Ovary (tissue), 9 donors: ENCODE results near the gene GRIK5. TPM values are rescaled to one million over a fixed set of nuclear protein-coding genes. Genes with fewer than 3 reads are reported as not detected.
"Not testable (repeated sequence)": the region's sequence is repeated elsewhere in the genome, so short reads cannot be mapped to it uniquely, and the experiment has no call there.

Experiments
- DNase-seq, 5 donors: peaks; one replicate each; pipeline ENCODE4 v3.0.0-alpha.2; 2019 to 2020
- H3K27ac ChIP-seq, 2 donors: fragments of 200-600 bp; one replicate each; pipeline versions ENCODE4 v1.5.1 to v1.8.0; 2019 to 2022
- H3K27me3 ChIP-seq: fragments of 200-600 bp; one replicate; pipeline ENCODE4 v1.8.0; 2022
- H3K36me3 ChIP-seq: fragments of 200-600 bp; sonication (generic); one replicate; pipeline ENCODE4 v1.5.1; 2019
- H3K4me1 ChIP-seq: one replicate; pipeline ENCODE4 v1.8.1; 2013; ENCODE audit warnings: mild to moderate bottlenecking, moderate library complexity; ENCODE audit not compliant: insufficient read depth
- H3K4me3 ChIP-seq: fragments of 200-600 bp; sonication (generic); one replicate; pipeline ENCODE4 v1.5.1; 2017
- H3K9me3 ChIP-seq, 2 donors: fragments of 200-600 bp in 1 of 2; sonication (generic) in 1 of 2; one replicate each; pipeline versions ENCODE4 v1.5.1 to v1.8.1; 2013 to 2019; ENCODE audit warnings: mild to moderate bottlenecking in 1 of 2, moderate library complexity in 1 of 2
- EP300 ChIP-seq: sonication (generic); formaldehyde crosslinking; IDR thresholded peaks from one replicate; pipeline ENCODE4 v1.6.1; 2017; ENCODE audit warnings: antibody characterized with exemption
- POLR2A ChIP-seq: fragments of 450-650 bp; IDR thresholded peaks from one replicate; pipeline ENCODE4 v1.6.1; 2017; ENCODE audit warnings: antibody characterized with exemption, mild to moderate bottlenecking, moderate library complexity
- WGBS, 3 donors: extraction: QIAGEN DNeasy Blood & Tissue Kit in 1 of 3; methylation state at CpG; one replicate each; pipeline versions ENCODE4 v1.1.5 to v1.1.7; 2013 to 2017; 5-methylcytosine and 5-hydroxymethylcytosine counted together
- intact Hi-C, 4 donors: fragments of 100-400 bp; cut with DNase I; formaldehyde crosslinking; loops; one replicate each; pipeline versions ENCODE4 v1.11.0 to v1.15.1; 2022 to 2023
- polyA plus RNA-seq, 2 donors: library from polyadenylated mRNA; stranded (reverse); fragments of 200-250 nt in 1 of 2; fragments of 350-450 nt in 1 of 2; fragmentation: Illumina TruSeq in 1 of 2; extraction: RNeasy Lipid Tissue Mini Kit (QIAGEN cat#74804) in 1 of 2; gene quantifications; one replicate each; pipeline ENCODE4 v1.2.3, GENCODE V29; 2013 to 2014
- total RNA-seq, 7 donors: library from RNA; depleted of rRNA in 2 of 7; stranded (reverse); fragments of >200 nt in 2 of 7; fragmentation: NEBNext Ultra II Directional in 3 of 7; extraction: Animal tissue kit (Norgen Biotek cat#: 25700) in 3 of 7; gene quantifications; one replicate each; pipeline versions ENCODE4 v1.1.0 to v1.2.4, GENCODE V29; 2016 to 2023
- TF ChIP-seq, protein P1 (sequence below), 3 donors: fragments of 450-650 bp in 2 of 3; fragments of 200-600 bp in 1 of 3; IDR thresholded peaks; one replicate each; pipeline versions ENCODE4 v1.5.1 to v1.8.0; 2016 to 2022; ENCODE audit warnings: antibody characterized with exemption in 3 of 3, mild to moderate bottlenecking in 1 of 3
- donor health status: DM: no; HTN: no; CAD: no; lungs with moderate emphysema.
- donor health status: DM: no; HTN: no; CAD: no.
- donor health status: Bipolar disorder and iron deficiency.
- donor health status: DM: yes; HTN: yes; CAD: no.
- donor health status: DM: no; HTN: no; CAD: no.
- donor health status: DM: yes; HTN: yes; CAD: no.

GRIK5 gene
- total and polyA plus RNA-seq, 9 donors, result 1.7 to 16.3 (median 3.7) TPM

DNA sequence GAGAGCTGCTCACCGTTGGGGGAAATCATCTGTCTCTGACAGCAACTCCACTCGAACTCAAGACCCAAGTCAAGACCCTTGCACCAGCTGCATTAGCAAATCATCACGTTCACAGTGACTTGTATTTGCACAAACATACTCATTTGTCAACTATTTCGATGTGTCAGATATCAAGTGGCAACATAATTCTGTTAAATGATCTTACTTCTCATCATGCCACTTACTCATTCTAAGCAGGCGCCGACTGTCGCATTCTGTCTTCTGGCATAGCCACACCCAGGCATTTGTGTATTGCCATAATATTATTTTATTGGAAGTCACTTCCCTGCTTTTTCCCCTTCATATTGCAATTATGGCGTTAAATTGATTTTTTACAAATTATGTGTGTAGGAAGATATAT lies 53.0 kb downstream of the GRIK5 start:
- TF ChIP-seq POLR2A (no peak), EP300 (no peak)
- TF ChIP-seq, protein P1, sequence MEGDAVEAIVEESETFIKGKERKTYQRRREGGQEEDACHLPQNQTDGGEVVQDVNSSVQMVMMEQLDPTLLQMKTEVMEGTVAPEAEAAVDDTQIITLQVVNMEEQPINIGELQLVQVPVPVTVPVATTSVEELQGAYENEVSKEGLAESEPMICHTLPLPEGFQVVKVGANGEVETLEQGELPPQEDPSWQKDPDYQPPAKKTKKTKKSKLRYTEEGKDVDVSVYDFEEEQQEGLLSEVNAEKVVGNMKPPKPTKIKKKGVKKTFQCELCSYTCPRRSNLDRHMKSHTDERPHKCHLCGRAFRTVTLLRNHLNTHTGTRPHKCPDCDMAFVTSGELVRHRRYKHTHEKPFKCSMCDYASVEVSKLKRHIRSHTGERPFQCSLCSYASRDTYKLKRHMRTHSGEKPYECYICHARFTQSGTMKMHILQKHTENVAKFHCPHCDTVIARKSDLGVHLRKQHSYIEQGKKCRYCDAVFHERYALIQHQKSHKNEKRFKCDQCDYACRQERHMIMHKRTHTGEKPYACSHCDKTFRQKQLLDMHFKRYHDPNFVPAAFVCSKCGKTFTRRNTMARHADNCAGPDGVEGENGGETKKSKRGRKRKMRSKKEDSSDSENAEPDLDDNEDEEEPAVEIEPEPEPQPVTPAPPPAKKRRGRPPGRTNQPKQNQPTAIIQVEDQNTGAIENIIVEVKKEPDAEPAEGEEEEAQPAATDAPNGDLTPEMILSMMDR (IDR thresholded peaks at IDR 0.05), result no peak
- Histone ChIP-seq H3K9me3 (no peaks in the 10 kb centered on the region), H3K27ac (no peak overlapping the region), H3K27me3 (no peaks in the 10 kb centered on the region), H3K36me3 (no peaks in the 10 kb centered on the region), H3K4me3 (no peak overlapping the region), H3K4me1 (no peaks in the 10 kb centered on the region)
- intact Hi-C loops, result no loop called here
- WGBS, 3 donors, result 81 to 84% (median 83%) methylated on average over 8 of the region's 8 CpGs
- no peak for DNase-seq

- 90 to 93% (median 93%) methylated on average over 3 of the region's 3 CpGs for WGBS, 3 donors
- DNase-seq, H3K4me3 ChIP-seq, H3K27ac ChIP-seq, H3K9me3 ChIP-seq, H3K27me3 ChIP-seq, H3K4me1 ChIP-seq, intact Hi-C loops, H3K36me3 ChIP-seq: not testable (repeated sequence)
Observed at GRCh38 chr19:42012747-42013146, 57.3 kb downstream of the GRIK5 start.

DNA sequence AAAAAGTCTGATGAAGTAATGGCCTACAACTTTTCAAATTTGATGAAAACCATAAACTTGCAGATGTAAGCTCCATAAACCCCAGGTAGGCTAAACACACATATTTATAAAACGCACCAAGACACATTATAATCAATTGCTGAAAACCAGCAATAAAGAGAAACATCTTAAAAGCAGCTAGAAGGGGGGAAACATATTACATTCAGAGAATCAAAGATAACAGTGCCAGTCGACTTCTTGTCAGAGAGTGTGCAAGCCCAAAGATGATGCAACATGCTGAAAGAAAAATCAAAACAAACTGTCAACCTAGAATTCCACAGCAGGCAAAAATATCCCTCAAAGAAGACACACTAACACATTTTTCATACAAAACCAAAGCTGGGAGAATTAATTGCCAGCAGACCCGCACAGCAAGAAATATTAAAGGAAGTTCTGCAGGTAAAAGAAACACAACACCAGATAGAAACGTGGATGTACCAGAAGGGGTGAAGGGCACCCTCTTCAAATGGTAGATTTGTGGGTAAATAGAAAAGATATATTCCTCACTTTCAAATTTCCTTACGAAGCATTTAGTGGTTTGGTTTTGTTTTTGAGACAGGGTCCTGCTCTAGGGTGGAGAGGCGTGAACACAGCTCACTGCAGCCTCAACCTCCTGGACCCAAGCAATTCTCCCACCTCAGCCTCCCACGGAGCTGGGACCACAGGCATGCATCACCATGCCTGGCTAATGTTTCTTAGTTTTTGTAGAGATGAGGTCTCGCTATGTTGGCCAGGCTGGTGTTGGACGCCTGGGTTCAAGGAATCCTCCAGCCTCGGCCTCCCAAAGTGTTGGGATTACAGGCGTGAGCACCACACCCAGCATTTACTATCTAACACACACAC lies 59.5 kb downstream of the GRIK5 start:
- Histone ChIP-seq H3K36me3 (no peaks in the 10 kb centered on the region), H3K9me3 (no peaks in the 10 kb centered on the region), H3K4me1 (no peaks in the 10 kb centered on the region), H3K27ac (no peak overlapping the region), H3K27me3 (no peaks in the 10 kb centered on the region), H3K4me3 (no peak overlapping the region)
- no peak for DNase-seq
- TF ChIP-seq POLR2A (no peak), EP300 (no peak)
- TF ChIP-seq, protein P1 (IDR thresholded peaks at IDR 0.05), result no peak
- 72 to 76% (median 72%) methylated on average over 11 of the region's 11 CpGs for WGBS, 3 donors
- intact Hi-C loops, result no loop called here

- Histone ChIP-seq H3K36me3 (no peaks in the 10 kb centered on the region), H3K4me3 (no peak overlapping the region), H3K9me3 (no peaks in the 10 kb centered on the region), H3K4me1 (no peaks in the 10 kb centered on the region), H3K27me3 (no peaks in the 10 kb centered on the region), H3K27ac (no peak overlapping the region)
- DNase-seq, result no peak
- 88 to 90% (median 88%) methylated on average over 13 of the region's 13 CpGs for WGBS, 3 donors
- intact Hi-C loops, result no loop called here
- TF ChIP-seq EP300 (no peak), POLR2A (no peak)
- TF ChIP-seq, protein P1 (IDR thresholded peaks at IDR 0.05), result no peak
Observed at GRCh38 chr19:42006569-42006968, 63.4 kb downstream of the GRIK5 start.

GRCh38 chr19:42005504-42005903 lies 64.5 kb downstream of the GRIK5 start:
- 94% methylated on average over 22 of the region's 22 CpGs for WGBS, 3 donors
- Histone ChIP-seq H3K27ac (no peak overlapping the region), H3K4me1 (no peaks in the 10 kb centered on the region), H3K4me3 (no peak overlapping the region), H3K9me3 (no peaks in the 10 kb centered on the region), H3K36me3 (no peaks in the 10 kb centered on the region), H3K27me3 (no peaks in the 10 kb centered on the region)
- intact Hi-C loops, result no loop called here
- no peak for DNase-seq
- no peak for TF ChIP-seq EP300
- TF ChIP-seq, protein P1 (IDR thresholded peaks at IDR 0.05), result no peak
